Measurements from ENCODE around the gene CCNB1.
"Not testable (repeated sequence)": the region's sequence is repeated elsewhere in the genome, so short reads cannot be mapped to it uniquely, and the experiment has no call there.

The CCNB1 gene
- 1.6 to 2.8 (median 1.7) reads per million in 3 donors for total RNA-seq

GRCh38 chr5:69166686-69167492 is at the start of gene CCNB1:
CCNB1 (plus strand) TSS chr5:69167150; CDS start chr5:69167263, 113 bp downstream.
- H3K36me3 ChIP-seq (ENCODE audit: control insufficient read depth, insufficient read depth, low read length) = no peaks in the 10 kb centered on the region
- peak within 1 kb of the TSS; percentile 92 for H3K4me3 ChIP-seq (ENCODE audit: insufficient read depth, low read depth, low read length, poor library complexity, severe bottlenecking)
- DNase-seq = peak; percentile 92 to 97 (median 95)
- peak within 1 kb of the TSS; percentile 50 for H3K27ac ChIP-seq (ENCODE audit: insufficient read depth, low read length, poor library complexity, severe bottlenecking)
- no peaks in the 10 kb centered on the region for H3K9me3 ChIP-seq (ENCODE audit: control insufficient read depth, low read length)
- peaks cover 14% of the 10 kb centered on the region for H3K4me1 ChIP-seq (ENCODE audit: control insufficient read depth, insufficient read depth, low read length, poor library complexity, severe bottlenecking)
- no peaks in the 10 kb centered on the region for H3K27me3 ChIP-seq (replicated peaks; ENCODE audit: control insufficient read depth, insufficient read depth, low read length, poor library complexity, severe bottlenecking)

- no peaks in the 10 kb centered on the region for H3K4me1 ChIP-seq (ENCODE audit: control insufficient read depth, insufficient read depth, low read length, poor library complexity, severe bottlenecking)
- DNase-seq = no peak
- H3K4me3 ChIP-seq (ENCODE audit: insufficient read depth, low read depth, low read length, poor library complexity, severe bottlenecking) = no peak overlapping the region
- H3K27ac ChIP-seq (ENCODE audit: insufficient read depth, low read length, poor library complexity, severe bottlenecking) = no peak overlapping the region
- H3K9me3 ChIP-seq (ENCODE audit: control insufficient read depth, low read length) = no peaks in the 10 kb centered on the region
- peaks cover 17% of the 10 kb centered on the region for H3K36me3 ChIP-seq (ENCODE audit: control insufficient read depth, insufficient read depth, low read length)
- H3K27me3 ChIP-seq (replicated peaks; ENCODE audit: control insufficient read depth, insufficient read depth, low read length, poor library complexity, severe bottlenecking) = no peaks in the 10 kb centered on the region
Observed at GRCh38 chr5:69129413-69129812, 37.5 kb upstream of the CCNB1 start.

- Histone ChIP-seq H3K36me3 (ENCODE audit: control insufficient read depth, insufficient read depth, low read length) (peaks cover 11% of the 10 kb centered on the region), H3K9me3 (ENCODE audit: control insufficient read depth, low read length) (no peaks in the 10 kb centered on the region), H3K4me1 (ENCODE audit: control insufficient read depth, insufficient read depth, low read length, poor library complexity, severe bottlenecking) (no peaks in the 10 kb centered on the region), H3K27ac (ENCODE audit: insufficient read depth, low read length, poor library complexity, severe bottlenecking) (no peak overlapping the region), H3K27me3 (replicated peaks; ENCODE audit: control insufficient read depth, insufficient read depth, low read length, poor library complexity, severe bottlenecking) (no peaks in the 10 kb centered on the region), H3K4me3 (ENCODE audit: insufficient read depth, low read depth, low read length, poor library complexity, severe bottlenecking) (no peak overlapping the region)
- no peak for DNase-seq
Observed at GRCh38 chr5:69130241-69130640, 36.7 kb upstream of the CCNB1 start.

- no peaks in the 10 kb centered on the region for H3K27me3 ChIP-seq (replicated peaks; ENCODE audit: control insufficient read depth, insufficient read depth, low read length, poor library complexity, severe bottlenecking)
- peaks cover 11% of the 10 kb centered on the region for H3K36me3 ChIP-seq (ENCODE audit: control insufficient read depth, insufficient read depth, low read length)
- H3K27ac ChIP-seq (ENCODE audit: insufficient read depth, low read length, poor library complexity, severe bottlenecking) = no peak overlapping the region
- H3K4me1 ChIP-seq (ENCODE audit: control insufficient read depth, insufficient read depth, low read length, poor library complexity, severe bottlenecking) = no peaks in the 10 kb centered on the region
- H3K9me3 ChIP-seq (ENCODE audit: control insufficient read depth, low read length) = no peaks in the 10 kb centered on the region
- DNase-seq = no peak
- no peak overlapping the region for H3K4me3 ChIP-seq (ENCODE audit: insufficient read depth, low read depth, low read length, poor library complexity, severe bottlenecking)
Observed at GRCh38 chr5:69131304-69131703, 35.6 kb upstream of the CCNB1 start.

- H3K27me3 ChIP-seq (replicated peaks; ENCODE audit: control insufficient read depth, insufficient read depth, low read length, poor library complexity, severe bottlenecking) = no peaks in the 10 kb centered on the region
- no peak for DNase-seq
- no peaks in the 10 kb centered on the region for H3K4me1 ChIP-seq (ENCODE audit: control insufficient read depth, insufficient read depth, low read length, poor library complexity, severe bottlenecking)
- no peak overlapping the region for H3K27ac ChIP-seq (ENCODE audit: insufficient read depth, low read length, poor library complexity, severe bottlenecking)
- peaks cover 3% of the 10 kb centered on the region for H3K36me3 ChIP-seq (ENCODE audit: control insufficient read depth, insufficient read depth, low read length)
- no peaks in the 10 kb centered on the region for H3K9me3 ChIP-seq (ENCODE audit: control insufficient read depth, low read length)
- no peak overlapping the region for H3K4me3 ChIP-seq (ENCODE audit: insufficient read depth, low read depth, low read length, poor library complexity, severe bottlenecking)
Observed at GRCh38 chr5:69134126-69134525, 32.8 kb upstream of the CCNB1 start.

GRCh38 chr5:69136293-69136692 is 30.7 kb upstream of the CCNB1 start:
- Histone ChIP-seq H3K4me1 (ENCODE audit: control insufficient read depth, insufficient read depth, low read length, poor library complexity, severe bottlenecking) (no peaks in the 10 kb centered on the region), H3K4me3 (ENCODE audit: insufficient read depth, low read depth, low read length, poor library complexity, severe bottlenecking) (no peak overlapping the region), H3K9me3 (ENCODE audit: control insufficient read depth, low read length) (no peaks in the 10 kb centered on the region), H3K36me3 (ENCODE audit: control insufficient read depth, insufficient read depth, low read length) (no peaks in the 10 kb centered on the region), H3K27me3 (replicated peaks; ENCODE audit: control insufficient read depth, insufficient read depth, low read length, poor library complexity, severe bottlenecking) (no peaks in the 10 kb centered on the region), H3K27ac (ENCODE audit: insufficient read depth, low read length, poor library complexity, severe bottlenecking) (no peak overlapping the region)
- no peak for DNase-seq

GRCh38 chr5:69137208-69137607 is 29.7 kb upstream of the CCNB1 start:
- not testable (repeated sequence) for H3K27me3 ChIP-seq (replicated peaks; ENCODE audit: control insufficient read depth, insufficient read depth, low read length, poor library complexity, severe bottlenecking); H3K4me3 ChIP-seq (ENCODE audit: insufficient read depth, low read depth, low read length, poor library complexity, severe bottlenecking); H3K4me1 ChIP-seq (ENCODE audit: control insufficient read depth, insufficient read depth, low read length, poor library complexity, severe bottlenecking); H3K9me3 ChIP-seq (ENCODE audit: control insufficient read depth, low read length); DNase-seq; H3K36me3 ChIP-seq (ENCODE audit: control insufficient read depth, insufficient read depth, low read length); H3K27ac ChIP-seq (ENCODE audit: insufficient read depth, low read length, poor library complexity, severe bottlenecking)

GRCh38 chr5:69137807-69138206 is 29.1 kb upstream of the CCNB1 start:
- H3K27ac ChIP-seq (ENCODE audit: insufficient read depth, low read length, poor library complexity, severe bottlenecking) = no peak overlapping the region
- no peaks in the 10 kb centered on the region for H3K36me3 ChIP-seq (ENCODE audit: control insufficient read depth, insufficient read depth, low read length)
- no peak overlapping the region for H3K4me3 ChIP-seq (ENCODE audit: insufficient read depth, low read depth, low read length, poor library complexity, severe bottlenecking)
- no peaks in the 10 kb centered on the region for H3K4me1 ChIP-seq (ENCODE audit: control insufficient read depth, insufficient read depth, low read length, poor library complexity, severe bottlenecking)
- DNase-seq = no peak
- no peaks in the 10 kb centered on the region for H3K27me3 ChIP-seq (replicated peaks; ENCODE audit: control insufficient read depth, insufficient read depth, low read length, poor library complexity, severe bottlenecking)
- no peaks in the 10 kb centered on the region for H3K9me3 ChIP-seq (ENCODE audit: control insufficient read depth, low read length)

GRCh38 chr5:69138766-69139165 is 28.2 kb upstream of the CCNB1 start:
- Histone ChIP-seq H3K9me3 (ENCODE audit: control insufficient read depth, low read length) (no peaks in the 10 kb centered on the region), H3K36me3 (ENCODE audit: control insufficient read depth, insufficient read depth, low read length) (no peaks in the 10 kb centered on the region), H3K4me3 (ENCODE audit: insufficient read depth, low read depth, low read length, poor library complexity, severe bottlenecking) (no peak overlapping the region), H3K27ac (ENCODE audit: insufficient read depth, low read length, poor library complexity, severe bottlenecking) (no peak overlapping the region), H3K27me3 (replicated peaks; ENCODE audit: control insufficient read depth, insufficient read depth, low read length, poor library complexity, severe bottlenecking) (no peaks in the 10 kb centered on the region), H3K4me1 (ENCODE audit: control insufficient read depth, insufficient read depth, low read length, poor library complexity, severe bottlenecking) (no peaks in the 10 kb centered on the region)
- no peak for DNase-seq

- H3K9me3 ChIP-seq (ENCODE audit: control insufficient read depth, low read length); DNase-seq; H3K36me3 ChIP-seq (ENCODE audit: control insufficient read depth, insufficient read depth, low read length); H3K4me3 ChIP-seq (ENCODE audit: insufficient read depth, low read depth, low read length, poor library complexity, severe bottlenecking); H3K27ac ChIP-seq (ENCODE audit: insufficient read depth, low read length, poor library complexity, severe bottlenecking); H3K4me1 ChIP-seq (ENCODE audit: control insufficient read depth, insufficient read depth, low read length, poor library complexity, severe bottlenecking); H3K27me3 ChIP-seq (replicated peaks; ENCODE audit: control insufficient read depth, insufficient read depth, low read length, poor library complexity, severe bottlenecking): not testable (repeated sequence)
Observed at GRCh38 chr5:69140239-69140638, 26.7 kb upstream of the CCNB1 start.

All from effector memory CD4-positive, alpha-beta T cell (primary cell).